ENCODE results near the gene SLC4A1.

DNA sequence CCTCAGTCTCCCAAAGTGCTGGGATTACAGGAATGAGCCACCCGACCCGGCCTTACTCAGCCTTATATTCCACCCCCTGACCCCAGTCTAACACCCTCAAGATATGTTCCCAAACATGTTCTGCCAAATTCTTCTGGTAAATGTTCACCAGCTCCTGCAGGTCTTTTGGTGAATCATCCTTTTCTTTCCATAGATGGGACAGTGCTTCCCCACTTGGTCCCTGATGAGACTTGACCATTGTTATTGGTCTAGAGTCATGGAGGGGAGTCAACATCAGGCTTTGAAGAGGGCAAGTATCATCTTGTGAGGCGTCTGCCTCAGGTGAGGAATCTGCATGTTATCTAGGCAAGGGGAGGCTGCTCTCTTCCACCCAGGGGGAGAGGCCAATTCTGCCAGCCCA lies 30.0 kb upstream of the SLC4A1 start:
- TF ChIP-seq, protein P1, sequence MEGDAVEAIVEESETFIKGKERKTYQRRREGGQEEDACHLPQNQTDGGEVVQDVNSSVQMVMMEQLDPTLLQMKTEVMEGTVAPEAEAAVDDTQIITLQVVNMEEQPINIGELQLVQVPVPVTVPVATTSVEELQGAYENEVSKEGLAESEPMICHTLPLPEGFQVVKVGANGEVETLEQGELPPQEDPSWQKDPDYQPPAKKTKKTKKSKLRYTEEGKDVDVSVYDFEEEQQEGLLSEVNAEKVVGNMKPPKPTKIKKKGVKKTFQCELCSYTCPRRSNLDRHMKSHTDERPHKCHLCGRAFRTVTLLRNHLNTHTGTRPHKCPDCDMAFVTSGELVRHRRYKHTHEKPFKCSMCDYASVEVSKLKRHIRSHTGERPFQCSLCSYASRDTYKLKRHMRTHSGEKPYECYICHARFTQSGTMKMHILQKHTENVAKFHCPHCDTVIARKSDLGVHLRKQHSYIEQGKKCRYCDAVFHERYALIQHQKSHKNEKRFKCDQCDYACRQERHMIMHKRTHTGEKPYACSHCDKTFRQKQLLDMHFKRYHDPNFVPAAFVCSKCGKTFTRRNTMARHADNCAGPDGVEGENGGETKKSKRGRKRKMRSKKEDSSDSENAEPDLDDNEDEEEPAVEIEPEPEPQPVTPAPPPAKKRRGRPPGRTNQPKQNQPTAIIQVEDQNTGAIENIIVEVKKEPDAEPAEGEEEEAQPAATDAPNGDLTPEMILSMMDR (optimal IDR thresholded peaks at IDR 0.05 in 1 of 3, IDR thresholded peaks at IDR 0.05 in 1 of 3, conservative IDR thresholded peaks at IDR 0.05 in 1 of 3; ENCODE audit: extremely low read depth in 1 of 3, insufficient read depth in 2 of 3, low read length in 3 of 3) = no peak
- no peak for TF ChIP-seq EZH2 (IDR thresholded peaks at IDR 0.05; ENCODE audit: low read length)

Data from keratinocyte (primary cell).